ENCODE results near the gene TAF7L.

DNA sequence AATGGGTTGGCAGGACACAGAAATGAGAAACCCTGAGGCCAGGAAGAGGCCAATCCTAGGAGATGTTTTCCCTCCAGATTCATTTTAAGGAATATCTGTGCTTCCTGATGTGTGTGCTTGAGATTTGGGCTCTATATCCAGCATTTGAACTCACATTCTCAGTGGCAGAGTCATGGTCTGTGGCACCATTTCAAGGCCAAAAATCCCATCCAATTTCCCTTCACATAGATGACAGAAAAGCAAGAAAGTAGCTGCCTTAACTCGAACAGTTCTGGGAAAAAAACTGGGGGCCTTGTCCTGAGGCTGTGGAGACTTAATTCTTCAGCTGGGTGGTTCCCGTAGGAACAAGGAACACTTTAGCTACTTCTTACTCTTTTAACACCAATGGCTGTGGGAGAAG lies 27.4 kb downstream of the TAF7L start:
- TF ChIP-seq, protein P1, sequence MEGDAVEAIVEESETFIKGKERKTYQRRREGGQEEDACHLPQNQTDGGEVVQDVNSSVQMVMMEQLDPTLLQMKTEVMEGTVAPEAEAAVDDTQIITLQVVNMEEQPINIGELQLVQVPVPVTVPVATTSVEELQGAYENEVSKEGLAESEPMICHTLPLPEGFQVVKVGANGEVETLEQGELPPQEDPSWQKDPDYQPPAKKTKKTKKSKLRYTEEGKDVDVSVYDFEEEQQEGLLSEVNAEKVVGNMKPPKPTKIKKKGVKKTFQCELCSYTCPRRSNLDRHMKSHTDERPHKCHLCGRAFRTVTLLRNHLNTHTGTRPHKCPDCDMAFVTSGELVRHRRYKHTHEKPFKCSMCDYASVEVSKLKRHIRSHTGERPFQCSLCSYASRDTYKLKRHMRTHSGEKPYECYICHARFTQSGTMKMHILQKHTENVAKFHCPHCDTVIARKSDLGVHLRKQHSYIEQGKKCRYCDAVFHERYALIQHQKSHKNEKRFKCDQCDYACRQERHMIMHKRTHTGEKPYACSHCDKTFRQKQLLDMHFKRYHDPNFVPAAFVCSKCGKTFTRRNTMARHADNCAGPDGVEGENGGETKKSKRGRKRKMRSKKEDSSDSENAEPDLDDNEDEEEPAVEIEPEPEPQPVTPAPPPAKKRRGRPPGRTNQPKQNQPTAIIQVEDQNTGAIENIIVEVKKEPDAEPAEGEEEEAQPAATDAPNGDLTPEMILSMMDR (conservative IDR thresholded peaks at IDR 0.05 in 1 of 2, IDR thresholded peaks at IDR 0.05 in 1 of 2; ENCODE audit: low read depth in 1 of 2, low read length in 2 of 2), result no peak
- no peak for TF ChIP-seq EZH2 (IDR thresholded peaks at IDR 0.05; ENCODE audit: low read length, missing control alignments)

Measured in fibroblast of lung (primary cell).